Medulla oblongata (tissue), 1 donor: ENCODE results near the gene RIC3.

Source experiments
- DNase-seq: peaks from one replicate; pipeline ENCODE4 v3.0.0-alpha.2; 2015; ENCODE audit errors: extremely low spot score

The RIC3 gene, protein sequence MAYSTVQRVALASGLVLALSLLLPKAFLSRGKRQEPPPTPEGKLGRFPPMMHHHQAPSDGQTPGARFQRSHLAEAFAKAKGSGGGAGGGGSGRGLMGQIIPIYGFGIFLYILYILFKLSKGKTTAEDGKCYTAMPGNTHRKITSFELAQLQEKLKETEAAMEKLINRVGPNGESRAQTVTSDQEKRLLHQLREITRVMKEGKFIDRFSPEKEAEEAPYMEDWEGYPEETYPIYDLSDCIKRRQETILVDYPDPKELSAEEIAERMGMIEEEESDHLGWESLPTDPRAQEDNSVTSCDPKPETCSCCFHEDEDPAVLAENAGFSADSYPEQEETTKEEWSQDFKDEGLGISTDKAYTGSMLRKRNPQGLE

GRCh38 chr11:8168485-8169257, at the start of gene RIC3:
TSS of gene RIC3 (minus strand) at chr11:8169025. CDS start at chr11:8168989, 36 bp downstream.
- peak; percentile 22 for DNase-seq

DNA sequence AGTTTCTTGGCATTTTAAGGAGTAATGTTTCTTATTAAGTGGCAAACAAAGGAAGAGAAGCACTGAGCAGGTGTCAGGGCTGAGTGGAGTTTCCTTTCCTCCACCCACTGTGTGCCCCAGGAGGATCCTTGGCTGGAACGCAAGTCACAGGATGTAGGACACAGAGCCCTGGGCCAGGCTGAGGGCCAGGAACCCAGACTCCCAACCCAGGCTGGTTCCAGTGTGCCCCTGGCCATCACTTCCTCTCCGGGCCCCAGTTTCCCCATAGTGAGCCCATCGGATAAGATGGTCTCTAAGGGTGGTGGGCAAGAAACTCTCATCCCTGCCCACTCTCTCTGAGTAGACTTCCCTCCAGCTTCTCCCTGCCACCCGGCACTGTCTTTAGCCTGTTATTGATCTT, 49.6 kb upstream of the RIC3 start:
- no peak for DNase-seq

- DNase-seq, result no peak
These were observed 49.1 kb upstream of the RIC3 start for GRCh38 chr11:8217926-8218325.

GRCh38 chr11:8217136-8217535, 48.3 kb upstream of the RIC3 start:
- DNase-seq, result no peak

GRCh38 chr11:8213376-8213775, 44.6 kb upstream of the RIC3 start:
- DNase-seq, result no peak

DNA sequence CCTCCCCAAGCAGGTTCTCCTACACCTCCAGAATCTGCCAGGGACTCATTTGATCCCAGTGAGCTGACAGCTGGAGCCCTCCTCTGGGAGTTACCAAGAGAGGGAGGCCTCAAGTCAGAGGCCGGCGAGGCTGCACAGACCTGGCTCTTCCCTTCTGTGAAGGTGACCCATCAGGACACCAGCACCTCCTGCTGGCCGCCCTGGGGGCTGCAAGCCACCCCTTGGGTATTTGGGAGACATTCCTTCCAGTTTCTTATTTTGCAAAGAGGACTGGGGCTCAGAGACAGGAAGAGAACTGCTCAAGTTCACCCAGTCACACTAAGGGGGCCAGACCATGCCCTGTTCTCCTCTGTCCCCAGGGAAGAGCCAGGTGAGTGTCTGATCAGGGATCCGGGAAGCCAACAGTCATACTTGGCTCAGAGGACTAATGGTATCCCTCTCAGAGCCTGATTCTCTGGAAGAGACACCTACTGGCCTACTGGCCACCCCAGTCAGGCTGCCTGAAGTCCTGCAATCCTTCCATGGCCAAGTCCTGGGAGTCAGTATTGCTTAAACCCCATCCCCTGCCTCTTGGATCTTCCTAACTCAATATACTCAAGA, 40.5 kb upstream of the RIC3 start:
- peak; percentile 28 for DNase-seq

- no peak for DNase-seq
These were observed 38.5 kb upstream of the RIC3 start for GRCh38 chr11:8207080-8208000.

GRCh38 chr11:8206251-8207079, 37.6 kb upstream of the RIC3 start:
- DNase-seq, result peak; percentile 83

- DNase-seq, result no peak
These were observed 36.7 kb upstream of the RIC3 start for GRCh38 chr11:8205566-8205965.

GRCh38 chr11:8204596-8204995, 35.8 kb upstream of the RIC3 start:
- DNase-seq, result no peak

GRCh38 chr11:8204025-8204424, 35.2 kb upstream of the RIC3 start:
- DNase-seq, result no peak

- no peak for DNase-seq
These were observed 34.5 kb upstream of the RIC3 start for GRCh38 chr11:8203414-8203715.

- DNase-seq, result no peak
These were observed 33.9 kb upstream of the RIC3 start for GRCh38 chr11:8202516-8203413.

- DNase-seq, result peak; percentile 70
These were observed 33.0 kb upstream of the RIC3 start for GRCh38 chr11:8201644-8202365.

DNA sequence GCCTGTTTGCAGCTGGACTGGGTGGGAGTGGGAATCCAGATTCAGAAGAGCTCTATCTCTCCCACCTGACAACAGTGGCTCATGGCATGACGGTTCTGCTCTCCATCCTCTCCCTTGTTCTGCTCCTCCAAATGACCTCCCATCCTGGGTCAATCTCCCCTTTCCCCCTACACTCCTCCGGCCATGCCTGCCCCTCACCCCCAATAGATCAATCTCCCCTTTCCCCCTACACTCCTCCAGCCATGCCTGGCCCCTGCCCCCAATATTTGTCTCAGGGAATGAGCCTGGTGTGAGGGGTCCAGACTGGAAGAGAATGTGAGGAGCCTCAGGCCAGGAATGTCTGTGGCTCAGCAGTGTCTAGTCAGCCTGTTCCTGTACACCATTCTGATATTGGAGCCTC, 30.9 kb upstream of the RIC3 start:
- DNase-seq, result no peak

DNA sequence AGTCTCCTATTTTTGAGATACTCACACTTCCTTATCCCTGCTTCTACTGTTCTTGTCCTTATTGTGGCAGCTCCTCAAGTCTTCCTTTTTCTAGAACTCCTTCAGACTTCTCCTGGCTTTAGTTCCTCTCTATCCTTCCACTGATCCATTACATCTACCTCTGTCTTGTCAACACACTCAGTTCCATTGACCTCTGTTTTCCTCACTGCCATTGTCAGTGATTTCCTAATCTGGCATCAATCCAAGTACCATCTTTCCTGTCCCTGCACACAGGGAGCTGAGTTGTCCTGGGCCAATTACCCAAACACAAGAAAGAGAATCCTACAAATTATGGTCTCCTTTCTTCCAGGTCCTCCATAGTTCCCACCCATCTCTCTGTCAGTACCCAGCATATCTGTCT, 27.9 kb upstream of the RIC3 start:
- DNase-seq, result no peak

GRCh38 chr11:8194956-8195355, 26.1 kb upstream of the RIC3 start:
- no peak for DNase-seq

DNA sequence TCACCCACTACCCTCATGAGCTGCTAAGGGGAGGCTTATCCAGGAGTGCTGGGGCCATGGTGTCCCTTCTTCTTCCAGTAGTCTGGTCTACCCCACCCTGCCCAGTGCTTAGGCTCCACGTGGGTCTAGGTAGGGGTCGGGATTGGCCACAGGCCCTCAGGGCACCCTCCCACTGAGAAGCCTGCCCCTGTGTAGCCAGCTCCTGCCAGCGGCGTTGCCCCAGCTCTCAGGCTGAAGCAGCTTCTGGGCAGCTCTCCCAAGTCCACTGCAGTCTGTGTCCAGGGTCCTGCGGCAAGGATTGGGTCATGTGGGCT, 24.0 kb upstream of the RIC3 start:
- DNase-seq, result peak; percentile 36
